Measurements from ENCODE around the gene ZNF716. TPM values are rescaled to one million over a fixed set of nuclear protein-coding genes. Genes with fewer than 3 reads are reported as not detected.

ZNF716 gene

Small RNA genes within 50 kb of the gene (small RNA-seq; reads per million reads assigned to genes)
- not detected for gene MIR3147 (ENCODE audit: insufficient read depth)
